K562 (cell line): Measurements from ENCODE around the gene LAG3. TPM values are rescaled to one million over a fixed set of nuclear protein-coding genes. Genes with fewer than 3 reads are reported as not detected.

Experiments
- CHD4 ChIP-seq: fragments of 200-600 bp; sonication (generic); IDR thresholded peaks from 3 replicates; pipeline ENCODE4 v1.6.1; 2012; ENCODE audit warnings: low read depth, mild to moderate bottlenecking, mixed read lengths, low read length, inconsistent platforms; ENCODE audit not compliant: insufficient read depth, insufficient replicate concordance, poor library complexity, severe bottlenecking
- CTCF ChIP-seq, 3 experiments: IDR thresholded peaks in 2 of 3; conservative IDR thresholded peaks in 1 of 3; 2 replicates each; pipeline ENCODE4 v1.5.1; 2011 to 2012; ENCODE audit warnings: low read length in 3 of 3, mild to moderate bottlenecking in 3 of 3, control low read depth in 2 of 3, improper control_type of control experiment in 1 of 3, inconsistent platforms in 1 of 3, low read depth in 1 of 3, mixed read lengths in 1 of 3, moderate library complexity in 1 of 3; ENCODE audit not compliant: insufficient read depth in 2 of 3
- GABPA ChIP-seq: fragments of 200-800 bp; sonication (Bioruptor generic); conservative IDR thresholded peaks from 2 replicates; pipeline ENCODE4 v1.6.1; 2016; ENCODE audit warnings: low read depth, missing genetic modification characterization, missing compliant biosample characterization
- HCFC1 ChIP-seq: IDR thresholded peaks from 2 replicates; pipeline ENCODE4 v1.6.1; 2012; ENCODE audit warnings: low read depth, low read length, improper control_type of control experiment
- HNRNPL ChIP-seq: fragments of 200-400 bp; formaldehyde crosslinking; IDR thresholded peaks from 2 replicates; pipeline ENCODE4 v1.6.1; 2017; ENCODE audit warnings: low read depth, mild to moderate bottlenecking, low read length
- MYBL2 ChIP-seq, 2 experiments: fragments of 450-650 bp in 1 of 2; sonication (generic) in 1 of 2; formaldehyde crosslinking in 1 of 2; IDR thresholded peaks; 2 replicates each; pipeline versions ENCODE4 v1.6.1 to v1.8.1; 2017 to 2022; ENCODE audit warnings: borderline replicate concordance in 1 of 2, inconsistent platforms in 1 of 2, low read depth in 1 of 2, mild to moderate bottlenecking in 1 of 2, missing genetic modification reagents in 1 of 2, moderate library complexity in 1 of 2
- POLR3G ChIP-seq: IDR thresholded peaks from 2 replicates; pipeline ENCODE4 v1.6.1; 2011; ENCODE audit not compliant: insufficient read length, insufficient replicate concordance; ENCODE audit errors: extremely low read depth
- POU5F1 ChIP-seq: fragments of 150-350 bp; IDR thresholded peaks from 2 replicates; pipeline ENCODE4 v1.6.1; 2014; ENCODE audit warnings: borderline replicate concordance, low read length, low read depth, mild to moderate bottlenecking; ENCODE audit not compliant: partially characterized antibody
- RAD21 ChIP-seq, 2 experiments: fragments of 250-450 bp in 1 of 2; fragments of 450-650 bp in 1 of 2; sonication (Bioruptor Pico) in 1 of 2; formaldehyde crosslinking in 1 of 2; IDR thresholded peaks in 1 of 2; conservative IDR thresholded peaks in 1 of 2; 2 replicates each; pipeline versions ENCODE4 v1.4.0 to v1.8.0; 2020 to 2022; ENCODE audit warnings: mild to moderate bottlenecking in 2 of 2, moderate library complexity in 1 of 2
- RBFOX2 ChIP-seq: fragments of 200-400 bp; formaldehyde crosslinking; IDR thresholded peaks from 2 replicates; pipeline ENCODE4 v1.6.1; 2017; ENCODE audit warnings: low read depth, mild to moderate bottlenecking, low read length, moderate library complexity
- RBM14 ChIP-seq: fragments of 200-400 bp; formaldehyde crosslinking; IDR thresholded peaks from 2 replicates; pipeline ENCODE4 v1.6.1; 2018; ENCODE audit warnings: low read depth, mild to moderate bottlenecking, low read length, moderate library complexity, borderline replicate concordance; ENCODE audit not compliant: insufficient read depth
- TFE3 ChIP-seq: fragments of 450-650 bp; formaldehyde crosslinking; IDR thresholded peaks from 2 replicates; pipeline ENCODE4 v1.4.0; 2020; ENCODE audit warnings: mild to moderate bottlenecking, mixed read lengths
- ZNF134 ChIP-seq: fragments of 250-450 bp; sonication (Bioruptor Pico); conservative IDR thresholded peaks from 2 replicates; pipeline ENCODE4 v1.4.0; 2020
- ZNF699 ChIP-seq: fragments of 250-450 bp; sonication (Bioruptor Pico); IDR thresholded peaks from 2 replicates; pipeline ENCODE4 v1.8.0; 2021; ENCODE audit warnings: mild to moderate bottlenecking, moderate library complexity; ENCODE audit not compliant: insufficient replicate concordance
- ZNF830 ChIP-seq: fragments of 250-450 bp; sonication (Bioruptor Pico); IDR thresholded peaks from 2 replicates; pipeline ENCODE4 v1.5.0; 2021; ENCODE audit warnings: mild to moderate bottlenecking
- polyA plus RNA-seq, 8 experiments: library from polyadenylated mRNA; depleted of rRNA in 4 of 8; stranded (reverse) in 5 of 8; unstranded in 3 of 8; fragments of >200 nt; fragmentation: Nextera tagmentation in 2 of 8; fragmentation: Illumina TruSeq in 1 of 8; extraction: Ambion mirVana in 2 of 8; extraction: Trizol in 1 of 8; gene quantifications; 2 replicates each; pipeline versions ENCODE4 v1.2.1 to v1.2.3, GENCODE V29; 2011 to 2014; ENCODE audit warnings: inconsistent platforms in 1 of 8, missing spikeins in 1 of 8
- total RNA-seq, 7 experiments: library from RNA; depleted of rRNA in 6 of 7; stranded (reverse); fragments of >200 nt in 6 of 7; fragmentation: Illumina TruSeq in 2 of 7; extraction: Trizol in 2 of 7; gene quantifications; 2 replicates each; pipeline versions ENCODE4 v1.2.1 to v1.2.3, GENCODE V29; 2011 to 2021; ENCODE audit warnings: low replicate concordance in 1 of 7
- TF ChIP-seq, protein P1 (sequence below): sonication (generic); formaldehyde crosslinking; IDR thresholded peaks from 2 replicates; pipeline ENCODE4 v1.9.0; 2022; ENCODE audit warnings: mild to moderate bottlenecking, missing genetic modification reagents
- TF ChIP-seq, protein P2 (sequence below): fragments of 450-650 bp; IDR thresholded peaks from 2 replicates; pipeline ENCODE4 v1.6.1; 2018; ENCODE audit not compliant: partially characterized antibody

LAG3 gene
- total and polyA plus RNA-seq, 9 of the 15 experiments (the other 6 are each of a cell fraction or from before 2014, with no cell fraction given), result 0.07 to 0.66 (median 0.09) TPM; not detected in 1

GRCh38 chr12:6767353-6768319, 4.7 kb upstream of the LAG3 start (continued):
- TF ChIP-seq CHD4 (no peak), GABPA (tag) (no peak), ZNF830 (CRISPR knock-in tag) (no peak), MYBL2 (IDR thresholded peaks at IDR 0.05; ENCODE audit: low read depth) (no peak), MYBL2 (CRISPR knock-in tag; IDR thresholded peaks at IDR 0.05; ENCODE audit: borderline replicate concordance) (no peak), ZNF134 (no peak), HNRNPL (no peak), RAD21 (CRISPR knock-in tag; conservative IDR thresholded peaks at IDR 0.05 in 1 of 2, IDR thresholded peaks at IDR 0.05 in 1 of 2) (no peak), TFE3 (CRISPR knock-in tag) (no peak), CTCF (IDR thresholded peaks at IDR 0.05 in 2 of 3, conservative IDR thresholded peaks at IDR 0.05 in 1 of 3; ENCODE audit: insufficient read depth in 2 of 3, low read depth in 1 of 3, low read length in 3 of 3) (no peak), POU5F1 (no peak), ZNF699 (no peak), RBFOX2 (peak; percentile 62; the same call in 1 of the 2 replicates), RBM14 (no peak), POLR3G (no peak), HCFC1 (no peak)
- TF ChIP-seq, protein P1, sequence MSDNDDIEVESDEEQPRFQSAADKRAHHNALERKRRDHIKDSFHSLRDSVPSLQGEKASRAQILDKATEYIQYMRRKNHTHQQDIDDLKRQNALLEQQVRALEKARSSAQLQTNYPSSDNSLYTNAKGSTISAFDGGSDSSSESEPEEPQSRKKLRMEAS (CRISPR knock-in tag), result peak; percentile 28; the same call in 1 of the 2 replicates
- TF ChIP-seq, protein P2, sequence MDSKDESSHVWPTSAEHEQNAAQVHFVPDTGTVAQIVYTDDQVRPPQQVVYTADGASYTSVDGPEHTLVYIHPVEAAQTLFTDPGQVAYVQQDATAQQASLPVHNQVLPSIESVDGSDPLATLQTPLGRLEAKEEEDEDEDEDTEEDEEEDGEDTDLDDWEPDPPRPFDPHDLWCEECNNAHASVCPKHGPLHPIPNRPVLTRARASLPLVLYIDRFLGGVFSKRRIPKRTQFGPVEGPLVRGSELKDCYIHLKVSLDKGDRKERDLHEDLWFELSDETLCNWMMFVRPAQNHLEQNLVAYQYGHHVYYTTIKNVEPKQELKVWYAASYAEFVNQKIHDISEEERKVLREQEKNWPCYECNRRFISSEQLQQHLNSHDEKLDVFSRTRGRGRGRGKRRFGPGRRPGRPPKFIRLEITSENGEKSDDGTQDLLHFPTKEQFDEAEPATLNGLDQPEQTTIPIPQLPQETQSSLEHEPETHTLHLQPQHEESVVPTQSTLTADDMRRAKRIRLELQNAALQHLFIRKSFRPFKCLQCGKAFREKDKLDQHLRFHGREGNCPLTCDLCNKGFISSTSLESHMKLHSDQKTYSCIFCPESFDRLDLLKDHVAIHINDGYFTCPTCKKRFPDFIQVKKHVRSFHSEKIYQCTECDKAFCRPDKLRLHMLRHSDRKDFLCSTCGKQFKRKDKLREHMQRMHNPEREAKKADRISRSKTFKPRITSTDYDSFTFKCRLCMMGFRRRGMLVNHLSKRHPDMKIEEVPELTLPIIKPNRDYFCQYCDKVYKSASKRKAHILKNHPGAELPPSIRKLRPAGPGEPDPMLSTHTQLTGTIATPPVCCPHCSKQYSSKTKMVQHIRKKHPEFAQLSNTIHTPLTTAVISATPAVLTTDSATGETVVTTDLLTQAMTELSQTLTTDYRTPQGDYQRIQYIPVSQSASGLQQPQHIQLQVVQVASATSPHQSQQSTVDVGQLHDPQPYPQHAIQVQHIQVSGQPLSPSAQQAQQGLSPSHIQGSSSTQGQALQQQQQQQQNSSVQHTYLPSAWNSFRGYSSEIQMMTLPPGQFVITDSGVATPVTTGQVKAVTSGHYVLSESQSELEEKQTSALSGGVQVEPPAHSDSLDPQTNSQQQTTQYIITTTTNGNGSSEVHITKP, result no peak
